NCI-H1930 (cell line): ENCODE results near the gene ANP32A.

ENCODE experiments used
- DNase-seq, 2 experiments: peaks; one replicate each; lab custom pipeline; 2025; lab: John Stamatoyannopoulos, UW

Gene ANP32A

DNA sequence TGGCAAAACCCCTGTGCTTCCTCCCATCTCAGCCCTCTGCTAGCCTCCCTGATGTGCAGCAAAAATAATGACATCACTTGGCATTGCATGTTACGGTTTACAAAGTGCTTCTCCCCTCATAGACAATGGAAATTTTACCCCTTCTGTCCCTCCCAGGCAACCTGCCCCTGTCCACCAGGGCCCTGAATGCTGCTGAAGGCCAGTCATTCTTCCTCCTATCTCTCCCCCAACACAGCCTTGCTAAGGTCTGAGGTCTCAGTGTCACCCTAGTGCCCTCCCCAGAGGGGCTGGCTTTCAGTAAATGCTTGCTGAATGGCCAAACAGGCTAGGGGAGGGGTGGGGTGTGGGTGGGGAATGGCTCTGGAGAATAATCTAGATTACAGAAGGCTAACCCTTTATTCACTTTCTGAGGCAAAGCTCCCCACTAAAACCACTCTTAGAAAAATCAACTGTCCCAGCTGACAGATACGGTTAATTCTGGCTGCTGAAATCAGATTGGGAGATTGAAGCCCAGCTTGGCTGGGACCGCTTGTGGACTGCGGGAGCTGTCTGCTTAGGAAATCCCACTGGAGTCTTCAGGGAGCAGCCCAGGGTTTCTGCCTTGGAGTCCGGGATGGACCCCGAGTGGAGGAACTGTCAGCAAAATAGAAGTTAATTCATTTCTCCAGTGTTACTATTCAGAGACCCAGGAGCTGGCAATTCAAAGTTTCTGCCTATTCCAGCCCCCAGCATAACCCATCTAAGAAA is 22.9 kb downstream of the ANP32A start:
- no peak for DNase-seq

GRCh38 chr15:68797191-68797590 is 23.5 kb downstream of the ANP32A start:
- DNase-seq, result no peak

DNA sequence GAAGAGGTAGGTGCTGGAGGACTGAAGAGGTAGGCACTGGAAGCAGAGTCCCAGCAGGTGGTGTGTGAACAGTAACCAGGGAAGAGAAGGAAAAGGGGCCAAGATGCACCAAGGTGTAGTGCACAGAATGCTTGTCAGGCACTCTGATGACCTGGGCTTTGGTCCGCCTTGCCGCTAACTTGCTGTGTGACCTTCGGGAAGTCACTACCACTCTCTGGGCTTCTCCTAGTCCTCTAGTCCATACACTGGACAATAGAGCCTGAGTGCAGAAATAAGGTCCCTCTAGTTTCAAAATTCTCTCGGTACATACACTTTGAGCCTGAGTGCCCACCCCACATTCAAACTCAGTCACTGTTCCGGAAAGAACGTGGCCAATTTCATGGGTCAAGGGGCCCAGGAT is 24.1 kb downstream of the ANP32A start:
- no peak for DNase-seq

DNA sequence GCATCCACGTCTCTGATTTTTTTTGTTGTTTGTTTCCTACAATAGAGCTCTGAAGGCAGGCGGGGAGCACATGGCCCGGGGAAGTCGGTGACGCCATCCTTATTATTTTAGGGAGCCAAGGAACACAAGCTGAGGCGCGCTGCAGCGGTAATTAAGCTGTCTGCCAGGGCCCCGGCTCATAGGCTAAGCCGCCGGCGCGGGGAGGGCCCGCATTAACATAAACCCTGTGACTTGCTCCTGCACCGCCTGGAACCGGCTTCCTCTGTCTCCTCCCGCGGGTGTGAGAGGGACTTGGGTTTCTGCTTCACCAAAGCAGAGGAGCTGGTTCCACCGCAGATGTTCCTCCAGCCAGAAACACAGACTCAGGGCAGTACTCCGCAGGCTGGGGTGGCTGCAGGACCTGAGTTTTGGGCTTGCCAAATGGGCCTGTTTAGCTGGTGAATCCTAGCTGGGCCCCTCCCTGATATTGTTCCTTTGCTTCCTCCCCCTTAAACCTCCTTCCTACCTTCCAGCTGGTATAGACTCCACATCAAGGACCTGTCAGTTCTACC is 25.3 kb downstream of the ANP32A start:
- no peak for DNase-seq

- DNase-seq, result no peak
These were observed 25.8 kb downstream of the ANP32A start for GRCh38 chr15:68794863-68795262.

GRCh38 chr15:68794307-68794706 is 26.4 kb downstream of the ANP32A start:
- DNase-seq, result no peak

- no peak for DNase-seq
These were observed 26.9 kb downstream of the ANP32A start for GRCh38 chr15:68793776-68794175.

DNA sequence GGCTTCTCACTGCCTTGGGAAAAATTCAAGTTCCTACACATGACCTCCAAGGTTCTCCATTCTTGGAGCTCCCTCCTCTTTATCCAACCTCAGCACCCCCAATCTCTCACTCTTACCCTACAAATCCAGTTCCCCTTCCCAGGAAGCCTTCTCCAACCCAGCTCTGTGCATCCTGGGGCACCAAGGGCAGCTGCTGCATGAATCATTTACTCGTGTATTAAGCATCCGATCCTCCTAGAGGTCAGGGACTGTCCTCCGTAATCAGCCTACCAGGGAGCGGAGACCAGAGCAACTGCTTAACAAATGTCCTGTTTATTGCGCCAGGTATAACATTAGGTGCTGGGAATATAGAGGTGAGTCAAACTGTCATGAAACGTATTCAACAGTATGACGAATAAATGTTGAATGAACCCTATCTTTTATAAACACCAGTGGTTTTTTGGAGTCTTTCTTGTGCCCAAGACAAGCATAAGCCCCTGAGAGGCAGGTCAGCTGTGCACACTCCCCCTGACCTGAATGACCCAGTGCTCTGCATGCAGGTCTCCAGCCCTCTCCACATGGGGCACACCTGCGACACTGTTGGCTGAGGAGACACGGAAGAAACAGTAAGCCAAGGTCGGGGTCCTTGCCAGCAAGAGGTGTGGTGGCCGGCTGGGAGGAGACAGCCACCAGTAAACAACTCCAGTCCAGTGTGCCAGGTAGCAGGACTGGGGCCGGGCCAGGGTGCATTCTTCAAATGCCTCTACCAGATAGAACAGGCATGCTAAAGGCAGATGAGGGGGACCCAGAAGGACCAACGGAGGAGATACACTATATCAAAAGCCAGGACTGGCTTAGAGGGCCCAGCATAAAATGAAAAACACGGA is 27.6 kb downstream of the ANP32A start:
- no peak for DNase-seq

GRCh38 chr15:68791431-68792283 is 29.0 kb downstream of the ANP32A start:
- DNase-seq, result no peak

GRCh38 chr15:68790910-68791309 is 29.8 kb downstream of the ANP32A start:
- no peak for DNase-seq

GRCh38 chr15:68790242-68790575 is 30.5 kb downstream of the ANP32A start:
- DNase-seq, result no peak

DNA sequence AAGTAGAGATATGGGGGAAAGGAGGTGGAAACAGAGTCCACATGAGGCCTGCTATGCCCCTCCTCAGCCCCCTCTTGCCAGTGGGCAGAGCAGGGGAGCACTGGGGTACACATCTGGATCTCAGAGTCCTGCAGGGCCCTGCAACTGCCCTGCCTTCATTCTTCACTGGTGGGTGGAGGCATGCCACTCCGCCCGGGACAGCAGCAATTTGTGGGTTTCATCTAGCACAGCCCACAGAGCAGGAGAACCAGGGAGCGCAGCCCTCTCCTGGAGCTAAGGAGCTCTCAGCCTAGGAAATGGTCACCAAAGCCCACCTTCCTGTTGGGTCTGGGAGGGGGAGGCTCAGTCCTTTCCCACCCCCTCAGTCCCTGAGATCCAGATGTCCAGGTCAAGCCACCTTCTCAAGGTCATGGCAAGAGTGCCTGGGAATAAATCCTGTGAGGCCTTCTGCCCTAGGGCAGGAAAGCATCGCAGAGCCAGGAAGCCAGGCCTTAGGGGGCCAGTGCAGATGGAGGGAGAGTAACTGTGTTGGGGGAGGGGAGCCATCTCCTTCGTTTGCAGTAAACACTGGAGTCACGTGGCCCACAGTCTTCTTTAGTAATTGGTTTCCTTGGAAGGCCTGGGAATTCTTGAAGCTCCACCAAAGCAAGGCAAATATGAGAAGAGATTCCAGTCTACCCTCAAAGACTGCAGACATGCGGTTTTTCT is 31.0 kb downstream of the ANP32A start:
- DNase-seq, result no peak

DNA sequence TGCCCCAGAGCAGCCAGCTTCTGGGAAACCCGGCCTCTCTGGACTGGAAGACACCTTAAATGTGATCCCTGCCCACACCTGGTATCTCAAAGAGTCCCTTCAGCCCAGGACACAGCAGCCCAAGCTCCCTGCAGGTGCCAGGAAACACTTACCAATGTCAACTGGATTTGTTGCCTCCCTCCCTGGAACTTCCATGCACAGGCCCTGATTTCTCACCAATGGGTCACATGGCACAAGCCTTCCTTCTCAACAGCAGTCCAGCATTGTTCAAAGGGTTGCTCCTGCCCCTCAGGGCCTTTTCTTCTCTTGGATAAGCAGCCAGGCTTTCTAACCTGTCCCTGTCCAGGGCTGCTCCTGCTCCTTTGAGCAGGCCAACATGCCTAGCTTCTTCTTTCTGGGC is 31.6 kb downstream of the ANP32A start:
- DNase-seq, result no peak

DNA sequence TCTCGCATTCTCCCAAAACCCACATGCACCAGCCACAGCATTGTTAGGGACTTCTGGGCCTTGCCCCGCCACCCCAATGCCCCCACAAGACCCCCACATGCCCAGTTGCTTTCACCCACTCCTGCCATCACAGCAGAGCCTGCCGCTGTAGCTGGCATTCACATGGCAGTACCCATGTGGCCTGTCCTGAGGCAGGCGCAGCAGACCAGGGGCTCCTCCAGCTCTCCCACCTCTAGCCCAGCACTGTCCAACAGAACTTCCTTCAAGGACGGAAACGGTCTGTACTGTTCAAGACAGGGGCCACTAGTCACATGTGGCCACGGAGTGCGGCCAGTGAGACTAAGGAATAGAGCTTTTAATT is 32.5 kb downstream of the ANP32A start:
- no peak for DNase-seq

DNA sequence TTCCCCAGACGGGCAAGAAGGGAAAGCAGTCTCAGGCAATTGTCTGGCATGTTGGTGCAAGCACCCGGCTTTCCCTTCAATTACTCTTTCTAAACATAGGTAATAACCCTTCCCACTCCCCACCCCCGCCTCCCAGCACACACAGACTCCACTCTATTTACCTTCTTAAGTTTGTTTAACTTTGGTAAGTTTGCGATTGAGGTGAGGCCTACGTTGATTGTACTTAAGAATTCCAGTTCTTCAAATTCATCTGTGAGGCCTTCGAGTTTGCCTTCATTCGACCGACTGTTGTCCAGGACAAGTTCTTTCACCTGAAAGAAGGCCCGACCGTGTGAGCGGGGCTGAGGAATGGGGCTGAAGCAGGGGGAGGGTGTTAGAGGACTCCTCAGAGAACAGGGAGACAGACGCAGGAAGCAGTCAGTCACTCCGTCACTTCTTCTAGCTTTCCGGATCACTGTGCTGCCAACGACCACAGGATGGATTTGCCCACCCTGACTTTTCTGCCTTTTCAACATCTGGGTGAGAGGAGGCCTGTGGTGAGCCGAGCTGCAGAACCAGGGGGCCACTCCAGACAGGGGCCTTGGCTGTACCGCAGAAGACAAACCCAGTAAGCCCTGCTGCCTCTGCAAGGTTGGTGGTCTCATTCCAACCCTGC is 33.0 kb downstream of the ANP32A start:
- no peak for DNase-seq

GRCh38 chr15:68786753-68787152 is 33.9 kb downstream of the ANP32A start:
- no peak for DNase-seq

DNA sequence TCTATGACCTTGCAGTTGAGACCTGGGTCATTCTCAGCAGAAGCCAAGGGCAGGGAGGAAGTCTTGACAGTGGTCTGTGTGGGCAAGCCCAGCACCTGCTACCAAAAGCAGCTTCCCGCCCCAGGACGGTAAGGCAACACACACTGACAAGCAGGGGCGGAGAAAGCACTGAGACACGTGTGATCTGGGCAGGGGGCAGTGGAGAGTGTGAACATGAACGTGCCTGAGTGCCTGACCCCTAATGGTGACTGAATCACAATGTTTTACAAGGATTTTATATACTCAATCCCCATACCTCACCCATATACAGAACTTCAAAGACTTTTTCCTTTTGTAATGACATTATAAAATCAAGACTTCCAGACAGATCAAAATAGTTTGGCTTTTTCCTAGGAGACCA is 35.2 kb downstream of the ANP32A start:
- no peak for DNase-seq

GRCh38 chr15:68784206-68784605 is 36.5 kb downstream of the ANP32A start:
- DNase-seq, result no peak

- no peak for DNase-seq
These were observed 37.3 kb downstream of the ANP32A start for GRCh38 chr15:68783226-68784058.

DNA sequence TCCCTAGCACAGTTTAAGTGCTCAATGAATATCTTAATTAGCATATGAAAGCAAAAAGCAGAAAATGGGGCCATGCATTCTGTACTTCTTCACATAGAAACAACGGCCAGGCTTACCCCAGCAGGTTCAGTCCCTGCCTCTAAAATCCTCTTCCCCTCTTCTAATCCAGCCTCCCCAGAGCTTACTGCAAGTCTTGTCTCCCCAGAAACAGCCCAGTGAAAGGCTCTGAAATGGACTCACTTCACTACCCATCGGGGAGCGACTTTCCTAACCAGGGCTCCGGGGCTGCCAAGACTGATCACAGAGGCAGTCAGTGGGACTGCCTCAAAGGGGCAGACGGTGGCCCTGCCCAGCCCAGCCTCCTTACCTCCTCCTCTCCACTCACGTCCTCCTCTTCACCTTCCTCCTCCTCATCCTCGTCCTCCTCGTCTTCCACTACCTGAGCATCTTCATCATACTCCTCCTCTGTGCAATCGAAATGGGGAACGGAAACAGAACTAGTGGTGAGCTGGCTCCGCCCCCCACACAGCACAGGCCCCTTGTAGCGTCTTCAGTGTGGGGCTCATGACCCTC is 38.0 kb downstream of the ANP32A start:
- DNase-seq, result no peak
